Vagina (tissue), 2 donors: ENCODE results near the gene TMPRSS2.

Experiments
- CTCF ChIP-seq, 3 experiments: fragments of 450-650 bp in 2 of 3; fragments of 200-600 bp in 1 of 3; sonication (generic) in 1 of 3; IDR thresholded peaks; one replicate each; pipeline ENCODE4 v1.5.1; 2017 to 2019; ENCODE audit warnings: antibody characterized with exemption in 3 of 3, mild to moderate bottlenecking in 2 of 3, moderate library complexity in 2 of 3
- POLR2A ChIP-seq, 2 donors: fragments of 450-650 bp; IDR thresholded peaks; one replicate each; pipeline ENCODE4 v1.6.1; 2017; ENCODE audit warnings: antibody characterized with exemption in 2 of 2, mild to moderate bottlenecking in 2 of 2, moderate library complexity in 2 of 2
- POLR2AphosphoS5 ChIP-seq, 2 donors: sonication (generic); formaldehyde crosslinking; IDR thresholded peaks; one replicate each; pipeline ENCODE4 v1.9.0; 2017; ENCODE audit warnings: antibody characterized with exemption in 2 of 2, mild to moderate bottlenecking in 2 of 2, low read depth in 1 of 2; ENCODE audit not compliant: insufficient read depth in 1 of 2

- TF ChIP-seq POLR2A (IDR thresholded peaks at IDR 0.05) (no peak), CTCF (IDR thresholded peaks at IDR 0.05) (no peak), POLR2AphosphoS5 (IDR thresholded peaks at IDR 0.05; ENCODE audit: insufficient read depth in 1 of 2, low read depth in 1 of 2) (no peak)
Measured at GRCh38 chr21:41482301-41482700, 25.7 kb downstream of the TMPRSS2 start.
